GM20000 (cell line): ENCODE results near the gene EDN2.
A peak's percentile ranks its signal among the peaks of the same experiment; 100 is the strongest.

ENCODE experiments used
- DNase-seq: peaks from one replicate; pipeline ENCODE4 v3.0.0; 2012; ENCODE audit warnings: low spot score
- TF ChIP-seq, protein P1 (sequence below): IDR thresholded peaks from 2 replicates; pipeline ENCODE4 v1.5.1; 2012; ENCODE audit warnings: mild to moderate bottlenecking, control low read depth; ENCODE audit errors: extremely low read depth, missing control alignments

The EDN2 gene

DNA sequence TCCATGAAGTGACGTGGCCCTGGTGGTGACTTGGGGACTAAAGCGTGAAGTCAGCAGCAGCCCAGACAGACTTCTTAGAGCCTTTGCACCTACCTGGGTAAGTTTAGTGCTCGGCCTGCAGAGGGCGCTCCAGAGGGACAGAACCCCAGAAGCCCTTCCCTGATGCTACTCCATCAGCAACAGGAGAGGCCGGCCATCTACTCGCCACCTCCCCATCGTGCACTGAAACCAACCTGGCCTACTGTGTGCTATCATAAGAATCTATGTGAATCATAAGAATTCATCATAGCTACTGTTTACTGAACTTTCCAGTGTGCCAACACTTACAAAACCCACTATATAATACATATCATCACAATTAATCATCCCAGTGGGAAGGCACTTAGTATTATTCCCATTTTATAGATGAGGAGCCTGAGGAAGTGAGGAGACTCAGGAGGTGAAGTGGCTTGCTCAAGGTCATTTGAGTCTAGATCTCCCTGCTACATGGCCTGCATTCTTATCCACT is 7.9 kb upstream of the EDN2 start:
- TF ChIP-seq, protein P1, sequence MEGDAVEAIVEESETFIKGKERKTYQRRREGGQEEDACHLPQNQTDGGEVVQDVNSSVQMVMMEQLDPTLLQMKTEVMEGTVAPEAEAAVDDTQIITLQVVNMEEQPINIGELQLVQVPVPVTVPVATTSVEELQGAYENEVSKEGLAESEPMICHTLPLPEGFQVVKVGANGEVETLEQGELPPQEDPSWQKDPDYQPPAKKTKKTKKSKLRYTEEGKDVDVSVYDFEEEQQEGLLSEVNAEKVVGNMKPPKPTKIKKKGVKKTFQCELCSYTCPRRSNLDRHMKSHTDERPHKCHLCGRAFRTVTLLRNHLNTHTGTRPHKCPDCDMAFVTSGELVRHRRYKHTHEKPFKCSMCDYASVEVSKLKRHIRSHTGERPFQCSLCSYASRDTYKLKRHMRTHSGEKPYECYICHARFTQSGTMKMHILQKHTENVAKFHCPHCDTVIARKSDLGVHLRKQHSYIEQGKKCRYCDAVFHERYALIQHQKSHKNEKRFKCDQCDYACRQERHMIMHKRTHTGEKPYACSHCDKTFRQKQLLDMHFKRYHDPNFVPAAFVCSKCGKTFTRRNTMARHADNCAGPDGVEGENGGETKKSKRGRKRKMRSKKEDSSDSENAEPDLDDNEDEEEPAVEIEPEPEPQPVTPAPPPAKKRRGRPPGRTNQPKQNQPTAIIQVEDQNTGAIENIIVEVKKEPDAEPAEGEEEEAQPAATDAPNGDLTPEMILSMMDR: peak; percentile 56
- peak; percentile 67 for DNase-seq

GRCh38 chr1:41490911-41491310 is 6.4 kb upstream of the EDN2 start:
- DNase-seq: no peak
- TF ChIP-seq, protein P1: no peak

DNA sequence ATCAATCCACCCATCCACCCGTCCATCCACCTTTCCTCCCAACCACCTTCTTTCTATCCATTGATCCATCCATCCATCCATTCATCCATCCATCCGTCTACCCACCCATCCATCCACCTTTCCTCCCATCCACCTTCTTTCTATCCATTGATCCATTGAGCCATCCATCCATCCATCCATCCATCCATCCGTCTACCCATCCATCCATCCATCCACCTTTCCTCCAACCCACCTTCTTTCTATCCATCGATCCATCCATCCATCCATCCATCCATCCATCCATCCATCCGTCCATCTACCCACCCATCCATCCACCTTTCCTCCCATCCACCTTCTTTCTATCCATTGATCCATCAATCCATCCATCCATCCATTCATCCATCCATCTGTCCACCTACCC is 5.1 kb upstream of the EDN2 start:
- no peak for DNase-seq
- TF ChIP-seq, protein P1: no peak

- TF ChIP-seq, protein P1: no peak
- no peak for DNase-seq
Measured at GRCh38 chr1:41488040-41488951, 3.8 kb upstream of the EDN2 start.

DNA sequence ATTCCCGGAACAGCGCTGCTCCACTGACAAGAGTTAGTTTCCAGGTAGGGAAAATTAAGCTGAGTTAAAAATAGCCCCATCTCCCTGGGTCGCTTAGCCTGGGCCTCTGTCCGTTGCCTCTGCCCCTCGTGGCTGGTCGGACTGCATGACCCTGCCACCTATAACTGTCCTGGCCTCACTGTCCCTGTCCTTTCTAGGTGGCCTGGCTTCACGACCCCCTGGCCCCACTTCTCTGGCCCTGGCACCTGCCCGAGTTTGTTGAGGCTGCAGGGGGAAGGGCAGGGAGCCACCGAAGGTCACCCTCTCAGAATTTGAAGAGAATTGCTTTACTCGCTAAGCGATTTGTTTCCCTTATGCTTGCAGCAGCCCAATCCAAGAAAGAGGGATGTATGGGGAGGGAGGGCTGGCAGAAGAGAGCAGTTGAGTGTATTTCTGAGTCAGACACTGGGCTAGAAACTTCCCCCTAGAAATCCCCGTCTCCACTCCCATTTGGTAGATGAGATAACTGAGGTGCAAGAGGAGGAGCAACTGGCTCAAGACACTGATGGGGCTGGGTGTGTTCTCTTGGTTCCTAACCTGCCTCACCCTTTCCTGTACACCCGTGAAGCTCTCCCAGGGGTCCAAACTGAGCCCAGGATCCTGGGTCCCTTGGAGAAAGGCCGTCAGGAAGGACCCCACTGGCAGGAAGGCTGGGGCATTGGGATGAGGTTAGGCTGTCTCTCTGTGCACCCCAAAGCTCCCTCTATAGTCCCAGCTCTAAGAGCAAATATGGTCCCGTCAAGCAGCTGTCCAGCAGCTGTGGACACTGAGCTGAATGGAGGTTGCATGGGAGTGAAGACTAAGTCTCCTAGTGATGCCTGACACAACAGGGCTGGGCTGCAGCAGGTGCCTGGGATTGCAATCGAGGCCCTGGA is 2.9 kb upstream of the EDN2 start:
- DNase-seq: peak; percentile 87
- TF ChIP-seq, protein P1: no peak

DNA sequence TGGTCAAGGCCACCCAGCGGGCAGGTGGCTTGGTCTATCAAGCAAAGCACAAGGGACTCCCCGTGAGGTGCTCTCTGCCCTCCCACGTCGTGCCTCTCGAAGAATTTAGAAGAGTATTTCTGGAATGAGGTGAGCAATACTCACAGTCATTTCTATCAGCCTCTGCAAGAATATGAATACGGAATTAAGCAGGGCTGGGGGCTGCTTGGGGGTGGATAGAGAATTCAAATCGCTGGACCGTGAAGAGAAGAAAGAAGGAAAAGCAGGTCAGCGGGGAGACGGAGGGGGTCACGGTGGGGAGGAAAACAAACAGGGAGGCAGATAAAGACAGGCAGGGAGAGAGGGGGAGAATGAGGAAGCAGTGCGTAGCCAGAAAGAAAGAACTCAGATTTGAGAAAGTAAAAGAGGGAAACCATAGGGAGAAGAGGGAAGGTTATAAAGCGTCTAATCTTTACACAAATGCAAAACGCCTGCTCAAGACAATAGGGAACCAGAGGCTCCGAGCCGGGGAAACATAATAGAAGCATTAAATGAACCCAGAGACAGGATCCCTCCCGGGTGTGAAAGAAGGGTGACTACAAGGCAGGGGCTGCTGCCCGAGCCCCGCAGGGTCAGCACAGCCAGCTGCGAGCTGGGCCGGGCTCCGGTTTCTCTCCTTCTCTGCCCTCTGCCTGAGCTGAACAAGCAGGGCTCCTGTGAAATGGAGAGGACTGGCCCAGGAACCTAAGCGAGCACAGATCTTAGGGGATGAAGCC is 2.1 kb upstream of the EDN2 start:
- TF ChIP-seq, protein P1: no peak
- peak; percentile 79 for DNase-seq
